NK-92 (cell line): Measurements from ENCODE around the gene RCOR1.
"Not testable (repeated sequence)": the region's sequence is repeated elsewhere in the genome, so short reads cannot be mapped to it uniquely, and the experiment has no call there.

ENCODE experiments used
- DNase-seq: peaks from one replicate; lab custom pipeline; 2025; ENCODE audit not compliant: unreplicated experiment; lab: John Stamatoyannopoulos, UW

RCOR1 gene

GRCh38 chr14:102626530-102626929 is 34.1 kb downstream of the RCOR1 start:
- no peak for DNase-seq

- no peak for DNase-seq
These were observed 36.6 kb downstream of the RCOR1 start for GRCh38 chr14:102629011-102629444.

GRCh38 chr14:102629808-102630350 is 37.4 kb downstream of the RCOR1 start:
- no peak for DNase-seq

GRCh38 chr14:102630405-102630804 is 38.0 kb downstream of the RCOR1 start:
- DNase-seq, result no peak

GRCh38 chr14:102630881-102631280 is 38.4 kb downstream of the RCOR1 start:
- no peak for DNase-seq

GRCh38 chr14:102633906-102634595 is 41.6 kb downstream of the RCOR1 start:
- no peak for DNase-seq

GRCh38 chr14:102639611-102640010 is 47.2 kb downstream of the RCOR1 start:
- DNase-seq, result not testable (repeated sequence)

GRCh38 chr14:102644523-102644922 is 52.1 kb downstream of the RCOR1 start:
- no peak for DNase-seq

GRCh38 chr14:102645746-102646440 is 53.4 kb downstream of the RCOR1 start:
- no peak for DNase-seq

- no peak for DNase-seq
These were observed 54.2 kb downstream of the RCOR1 start for GRCh38 chr14:102646615-102647014.

- no peak for DNase-seq
These were observed 59.7 kb downstream of the RCOR1 start for GRCh38 chr14:102652194-102652593.

GRCh38 chr14:102654298-102654697 is 61.8 kb downstream of the RCOR1 start:
- DNase-seq, result no peak

GRCh38 chr14:102655137-102655536 is 62.7 kb downstream of the RCOR1 start:
- DNase-seq, result no peak

- DNase-seq, result no peak
These were observed 67.3 kb downstream of the RCOR1 start for GRCh38 chr14:102659797-102660196.

- DNase-seq, result no peak
These were observed 69.2 kb downstream of the RCOR1 start for GRCh38 chr14:102661614-102662013.

- DNase-seq, result no peak
These were observed 70.4 kb downstream of the RCOR1 start for GRCh38 chr14:102662636-102663430.

- no peak for DNase-seq
These were observed 71.0 kb downstream of the RCOR1 start for GRCh38 chr14:102663440-102663839.

- no peak for DNase-seq
These were observed 73.2 kb downstream of the RCOR1 start for GRCh38 chr14:102665621-102666020.

GRCh38 chr14:102666635-102667034 is 74.2 kb downstream of the RCOR1 start:
- no peak for DNase-seq

- DNase-seq, result no peak
These were observed 75.3 kb downstream of the RCOR1 start for GRCh38 chr14:102667703-102668102.

GRCh38 chr14:102668291-102668873 is 75.9 kb downstream of the RCOR1 start:
- DNase-seq, result no peak
